OCI-LY3 (cell line): ENCODE data around the gene NEURL1.

ENCODE experiments used
- CTCF ChIP-seq: fragments of 200-600, 300-600 bp; sonication (generic); IDR thresholded peaks from 2 replicates; pipeline ENCODE4 v1.5.1; 2014; ENCODE audit warnings: antibody characterized with exemption, low read length, low read depth
- EZH2phosphoT487 ChIP-seq: fragments of 200-600 bp; shearing (Covaris generic); IDR thresholded peaks from 2 replicates; pipeline ENCODE4 v1.6.1; 2018; ENCODE audit warnings: antibody characterized with exemption, mixed run types, low read depth

GRCh38 chr10:103610921-103611511, 117.5 kb downstream of the NEURL1 start:
- TF ChIP-seq CTCF (no peak), EZH2phosphoT487 (no peak)
